ENCODE measurements around the gene IFNW1.

DNA sequence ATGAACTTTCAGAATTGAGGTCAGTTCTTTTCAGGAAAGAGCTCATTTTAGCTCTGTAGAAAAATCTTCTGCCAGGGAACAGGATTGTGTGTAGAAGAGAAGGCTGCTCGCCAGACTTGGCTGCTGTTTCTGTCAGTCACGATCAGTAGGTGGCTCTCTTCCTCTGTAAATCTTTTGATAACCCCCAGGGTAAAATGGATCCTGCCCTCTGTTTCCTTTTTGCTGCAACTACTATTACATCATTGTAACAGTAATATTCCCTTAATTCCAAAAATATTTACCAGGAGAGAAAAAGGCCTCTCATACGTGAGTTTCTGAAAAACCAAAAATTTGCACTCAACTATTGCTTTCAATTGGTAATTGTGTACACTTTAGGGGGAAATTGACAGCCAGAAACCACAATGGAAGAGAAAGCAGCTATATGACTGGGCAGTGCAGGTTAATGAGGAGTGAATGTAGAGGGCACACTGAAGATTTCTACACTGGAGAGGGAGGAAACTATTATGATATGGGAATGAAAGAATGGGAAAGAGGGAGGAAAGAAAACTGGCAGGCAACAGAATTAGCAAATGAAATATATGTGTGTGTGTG, 12.5 kb upstream of the IFNW1 start:
- no peak for TF ChIP-seq SUZ12 (IDR thresholded peaks at IDR 0.05; ENCODE audit: extremely low read depth, insufficient read depth, insufficient read length)
- no peak for TF ChIP-seq ZNF274 (IDR thresholded peaks at IDR 0.05; ENCODE audit: low read depth, low read length)
- TF ChIP-seq YY1 (IDR thresholded peaks at IDR 0.05; ENCODE audit: insufficient read depth, insufficient read length): no peak

Measured in NT2/D1 (cell line).